Measurements from ENCODE around the gene RNLS. TPM values are rescaled to one million over a fixed set of nuclear protein-coding genes. Genes with fewer than 3 reads are reported as not detected.

The RNLS gene
- total RNA-seq, 1 experiment from 2014 or later = 11.4 TPM

DNA sequence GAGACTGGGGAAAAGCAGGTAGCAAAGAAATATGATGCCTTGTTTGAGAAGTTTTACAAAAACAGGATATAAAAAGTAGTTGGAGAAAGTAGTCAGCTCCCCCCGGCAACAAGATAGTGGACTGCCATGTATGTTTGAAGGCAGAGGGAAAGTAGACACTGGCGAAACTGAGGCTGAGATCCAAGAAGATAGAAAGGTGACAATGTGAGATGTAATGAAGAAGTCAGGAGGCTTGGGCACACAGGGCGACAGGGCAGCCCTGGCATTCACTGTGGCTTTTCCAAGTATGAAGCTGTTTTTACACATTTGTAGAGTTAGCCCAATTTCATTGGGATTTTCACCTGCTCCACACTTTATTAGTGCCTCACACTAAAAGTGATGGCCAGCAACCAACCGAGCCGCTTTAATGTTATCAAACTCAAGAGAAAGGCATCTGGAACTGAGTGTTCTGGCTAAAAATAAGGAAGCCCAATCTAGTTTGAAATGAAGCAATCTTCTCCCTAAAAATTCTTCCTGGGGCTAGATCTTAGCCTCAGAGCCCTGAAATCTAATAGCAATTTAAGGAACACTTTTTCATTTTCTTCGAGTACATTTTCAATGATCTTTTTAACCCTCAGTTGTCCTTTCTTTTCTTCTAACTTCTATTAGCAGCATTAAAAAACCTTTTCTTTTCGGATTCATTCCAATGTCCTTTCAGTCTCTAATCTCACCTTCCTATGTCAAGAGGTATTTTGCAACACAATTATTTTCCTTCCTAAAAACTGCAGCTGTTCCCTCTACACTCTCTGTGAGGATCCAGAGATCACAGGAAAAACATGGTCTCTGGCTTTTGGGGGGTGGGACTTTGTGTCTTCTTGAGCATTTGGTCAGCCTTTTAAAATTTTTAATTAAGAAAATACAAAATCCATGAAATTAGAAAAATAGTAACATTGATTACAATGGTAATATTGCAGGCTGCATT lies 108.0 kb downstream of the RNLS start:
- ATAC-seq = no peak
- CTCF ChIA-PET = no interaction called here
- TF ChIP-seq TCF7L2 (IDR thresholded peaks at IDR 0.05; ENCODE audit: low read depth, low read length) (no peak), POLR2AphosphoS5 (IDR thresholded peaks at IDR 0.05; ENCODE audit: low read depth, low read length) (no peak), SIN3A (IDR thresholded peaks at IDR 0.05; ENCODE audit: borderline replicate concordance, insufficient read depth, low read depth, low read length) (no peak)
- TF ChIP-seq, protein P1, sequence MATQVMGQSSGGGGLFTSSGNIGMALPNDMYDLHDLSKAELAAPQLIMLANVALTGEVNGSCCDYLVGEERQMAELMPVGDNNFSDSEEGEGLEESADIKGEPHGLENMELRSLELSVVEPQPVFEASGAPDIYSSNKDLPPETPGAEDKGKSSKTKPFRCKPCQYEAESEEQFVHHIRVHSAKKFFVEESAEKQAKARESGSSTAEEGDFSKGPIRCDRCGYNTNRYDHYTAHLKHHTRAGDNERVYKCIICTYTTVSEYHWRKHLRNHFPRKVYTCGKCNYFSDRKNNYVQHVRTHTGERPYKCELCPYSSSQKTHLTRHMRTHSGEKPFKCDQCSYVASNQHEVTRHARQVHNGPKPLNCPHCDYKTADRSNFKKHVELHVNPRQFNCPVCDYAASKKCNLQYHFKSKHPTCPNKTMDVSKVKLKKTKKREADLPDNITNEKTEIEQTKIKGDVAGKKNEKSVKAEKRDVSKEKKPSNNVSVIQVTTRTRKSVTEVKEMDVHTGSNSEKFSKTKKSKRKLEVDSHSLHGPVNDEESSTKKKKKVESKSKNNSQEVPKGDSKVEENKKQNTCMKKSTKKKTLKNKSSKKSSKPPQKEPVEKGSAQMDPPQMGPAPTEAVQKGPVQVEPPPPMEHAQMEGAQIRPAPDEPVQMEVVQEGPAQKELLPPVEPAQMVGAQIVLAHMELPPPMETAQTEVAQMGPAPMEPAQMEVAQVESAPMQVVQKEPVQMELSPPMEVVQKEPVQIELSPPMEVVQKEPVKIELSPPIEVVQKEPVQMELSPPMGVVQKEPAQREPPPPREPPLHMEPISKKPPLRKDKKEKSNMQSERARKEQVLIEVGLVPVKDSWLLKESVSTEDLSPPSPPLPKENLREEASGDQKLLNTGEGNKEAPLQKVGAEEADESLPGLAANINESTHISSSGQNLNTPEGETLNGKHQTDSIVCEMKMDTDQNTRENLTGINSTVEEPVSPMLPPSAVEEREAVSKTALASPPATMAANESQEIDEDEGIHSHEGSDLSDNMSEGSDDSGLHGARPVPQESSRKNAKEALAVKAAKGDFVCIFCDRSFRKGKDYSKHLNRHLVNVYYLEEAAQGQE (IDR thresholded peaks at IDR 0.05; ENCODE audit: insufficient read depth in 1 of 2, low read depth in 2 of 2, low read length in 1 of 2) = no peak
- TF ChIP-seq, protein P2, sequence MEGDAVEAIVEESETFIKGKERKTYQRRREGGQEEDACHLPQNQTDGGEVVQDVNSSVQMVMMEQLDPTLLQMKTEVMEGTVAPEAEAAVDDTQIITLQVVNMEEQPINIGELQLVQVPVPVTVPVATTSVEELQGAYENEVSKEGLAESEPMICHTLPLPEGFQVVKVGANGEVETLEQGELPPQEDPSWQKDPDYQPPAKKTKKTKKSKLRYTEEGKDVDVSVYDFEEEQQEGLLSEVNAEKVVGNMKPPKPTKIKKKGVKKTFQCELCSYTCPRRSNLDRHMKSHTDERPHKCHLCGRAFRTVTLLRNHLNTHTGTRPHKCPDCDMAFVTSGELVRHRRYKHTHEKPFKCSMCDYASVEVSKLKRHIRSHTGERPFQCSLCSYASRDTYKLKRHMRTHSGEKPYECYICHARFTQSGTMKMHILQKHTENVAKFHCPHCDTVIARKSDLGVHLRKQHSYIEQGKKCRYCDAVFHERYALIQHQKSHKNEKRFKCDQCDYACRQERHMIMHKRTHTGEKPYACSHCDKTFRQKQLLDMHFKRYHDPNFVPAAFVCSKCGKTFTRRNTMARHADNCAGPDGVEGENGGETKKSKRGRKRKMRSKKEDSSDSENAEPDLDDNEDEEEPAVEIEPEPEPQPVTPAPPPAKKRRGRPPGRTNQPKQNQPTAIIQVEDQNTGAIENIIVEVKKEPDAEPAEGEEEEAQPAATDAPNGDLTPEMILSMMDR (IDR thresholded peaks at IDR 0.05) = no peak

DNA sequence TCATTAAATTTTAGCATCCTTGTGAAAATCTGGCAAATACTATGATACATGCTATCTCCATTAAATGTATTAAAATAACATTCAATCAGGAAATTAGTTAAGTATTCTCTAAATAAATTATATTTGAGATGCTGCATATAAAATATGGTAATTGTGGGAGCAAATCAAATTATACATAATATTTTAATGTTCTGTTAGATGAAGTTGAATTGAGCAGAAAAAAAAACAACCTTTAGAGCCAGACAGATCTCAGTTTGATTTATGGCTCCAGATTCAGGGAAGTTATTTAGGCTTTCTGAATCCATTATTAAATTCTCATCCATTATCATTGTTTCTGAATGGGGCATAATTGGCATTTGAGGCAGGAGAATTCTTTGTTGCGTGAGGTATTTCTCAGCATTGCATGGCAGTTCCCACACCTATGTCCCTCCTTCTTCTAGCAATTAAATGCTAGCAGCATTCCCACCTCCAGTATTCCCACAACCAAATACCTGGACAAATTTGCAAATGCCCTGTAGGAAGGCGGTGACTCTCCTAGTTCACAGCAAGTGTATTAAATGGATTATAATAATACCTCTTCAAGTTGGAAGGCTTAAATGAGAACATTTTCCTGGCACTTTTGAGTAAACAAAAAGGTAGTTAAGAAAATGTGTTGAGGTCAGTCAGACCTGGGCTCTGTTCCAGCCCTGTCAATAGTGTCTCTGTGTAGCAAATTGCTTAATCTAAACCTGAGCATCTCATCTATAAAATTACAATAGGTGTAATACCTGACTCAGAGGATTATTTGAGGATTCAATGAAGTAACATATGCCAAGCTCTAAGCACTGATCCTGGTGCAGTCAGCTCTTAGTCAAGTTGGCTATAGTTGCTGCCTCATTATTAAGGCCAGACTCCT lies 108.9 kb downstream of the RNLS start:
- Histone ChIP-seq H3K4me3 (ENCODE audit: low read depth in 2 of 2, low read length in 2 of 2) (no peak overlapping the region), H3K4me1 (ENCODE audit: control insufficient read depth, insufficient read depth, low read length) (no peaks in the 10 kb centered on the region), H3K36me3 (ENCODE audit: control insufficient read depth, insufficient read depth, low read length) (no peaks in the 10 kb centered on the region), H3K9me3 (ENCODE audit: control insufficient read depth, insufficient read depth, low read depth, low read length) (no peaks in the 10 kb centered on the region), H3K27me3 (ENCODE audit: control insufficient read depth, insufficient read depth, low read length) (no peaks in the 10 kb centered on the region), H3K27ac (ENCODE audit: low read length) (no peak overlapping the region)
- ATAC-seq (no peak), DNase-seq (ENCODE audit: low read depth, low spot score) (no peak)
- TF ChIP-seq TCF7L2 (IDR thresholded peaks at IDR 0.05; ENCODE audit: low read depth, low read length) = no peak
- in situ Hi-C loops (cut with HindIII; ENCODE audit: low pct_unique_long_range_greater_than_20kb, low sequenced_read_pairs) = no loop called here
- ChIA-PET POLR2A (no interaction called here), CTCF (no interaction called here)
- BruUV-seq (replicated peaks) = no TSS peak
- intact Hi-C loops (cut with micrococcal nuclease; ENCODE audit: unreplicated experiment) = loop anchor here (5.0 kb wide), 1 partner anchor 78 kb away; no protein-coding TSS in a partner anchor

More for the DNA sequence above, 108.0 kb downstream of the RNLS start:
- in situ Hi-C loops (cut with HindIII; ENCODE audit: low pct_unique_long_range_greater_than_20kb, low sequenced_read_pairs) (no loop called here), intact Hi-C loops (cut with micrococcal nuclease; ENCODE audit: unreplicated experiment) (loop anchor here (5.0 kb wide), 1 partner anchor 77 kb away; no protein-coding TSS in a partner anchor)
- H3K27ac ChIP-seq (ENCODE audit: low read length) = no peak overlapping the region
- no peak overlapping the region for H3K4me3 ChIP-seq (ENCODE audit: low read depth in 2 of 2, low read length in 2 of 2)
- H3K27me3 ChIP-seq (ENCODE audit: control insufficient read depth, insufficient read depth, low read length) = no peaks in the 10 kb centered on the region
- POLR2A ChIA-PET = no interaction called here
- H3K9me3 ChIP-seq (ENCODE audit: control insufficient read depth, insufficient read depth, low read depth, low read length) = no peaks in the 10 kb centered on the region
- no peaks in the 10 kb centered on the region for H3K36me3 ChIP-seq (ENCODE audit: control insufficient read depth, insufficient read depth, low read length)
- DNase-seq (ENCODE audit: low read depth, low spot score) = no peak
- no peaks in the 10 kb centered on the region for H3K4me1 ChIP-seq (ENCODE audit: control insufficient read depth, insufficient read depth, low read length)
- BruUV-seq (replicated peaks) = no TSS peak

All from Panc1 (cell line).